SK-N-SH (cell line): ENCODE data around the gene CCDC47. TPM values are rescaled to one million over a fixed set of nuclear protein-coding genes. Genes with fewer than 3 reads are reported as not detected.

Experiments used
- CTCF ChIA-PET: fragments of 300-600, 350-600 bp; formaldehyde crosslinking; extraction: SDS; loops from one replicate; lab custom pipeline; 2021; lab: Yijun Ruan, JAX
- POLR2A ChIA-PET: fragments of 350-600 bp; sonication (Branson Sonifier 250); formaldehyde crosslinking; extraction: SDS; loops from one replicate; lab custom pipeline; 2020; ENCODE audit warnings: antibody characterized with exemption, inconsistent platforms; lab: Yijun Ruan, JAX
- DNase-seq: peaks from one replicate; pipeline ENCODE4 v3.0.0; 2012
- H2AFZ ChIP-seq: fragments of 200-600 bp; sonication (generic); 2 replicates; pipeline ENCODE4 v1.8.1; 2016; ENCODE audit warnings: antibody characterized with exemption, mild to moderate bottlenecking, low read depth
- H3F3A ChIP-seq: fragments of 200-600 bp; sonication (generic); replicated peaks from 2 replicates; pipeline ENCODE3; 2016; ENCODE audit warnings: antibody characterized with exemption, mild to moderate bottlenecking; ENCODE audit not compliant: insufficient read depth
- H3K27ac ChIP-seq, 2 experiments: fragments of 200-500 bp in 1 of 2; fragments of 200-600 bp in 1 of 2; sonication (Bioruptor generic) in 1 of 2; sonication (generic), shearing (Covaris generic) in 1 of 2; 2 replicates each; pipeline versions ENCODE4 v1.5.1 to v1.6.1; 2014 to 2016; ENCODE audit warnings: low read depth in 2 of 2, inconsistent platforms in 1 of 2, low read length in 1 of 2, mild to moderate bottlenecking in 1 of 2, mixed read lengths in 1 of 2
- H3K27me3 ChIP-seq: fragments of 200-600 bp; sonication (generic), shearing (Covaris generic); 2 replicates; pipeline ENCODE4 v1.6.1; 2016; ENCODE audit warnings: mixed run types; ENCODE audit not compliant: insufficient read depth
- H3K36me3 ChIP-seq, 2 experiments: fragments of 200-500 bp in 1 of 2; fragments of 200-600 bp in 1 of 2; sonication (Bioruptor generic) in 1 of 2; sonication (generic) in 1 of 2; replicated peaks in 1 of 2; 2 replicates each; pipeline versions ENCODE3 to v1.5.1; 2014 to 2016; ENCODE audit warnings: low read length in 1 of 2, mild to moderate bottlenecking in 1 of 2; ENCODE audit not compliant: insufficient read depth in 2 of 2, control insufficient read depth in 1 of 2
- H3K4me1 ChIP-seq, 2 experiments: fragments of 200-500 bp in 1 of 2; fragments of 200-600 bp in 1 of 2; sonication (Bioruptor generic) in 1 of 2; sonication (generic), shearing (Covaris generic) in 1 of 2; 2 replicates each; pipeline versions ENCODE4 v1.5.1 to v1.6.1; 2014 to 2016; ENCODE audit warnings: low read depth in 1 of 2, low read length in 1 of 2, mixed run types in 1 of 2; ENCODE audit not compliant: insufficient read depth in 2 of 2, control insufficient read depth in 1 of 2
- H3K4me2 ChIP-seq: fragments of 200-600 bp; sonication (generic), shearing (Covaris generic); 2 replicates; pipeline ENCODE4 v1.6.1; 2017; ENCODE audit warnings: mixed run types
- H3K4me3 ChIP-seq, 2 experiments: fragments of 200-500 bp in 1 of 2; fragments of 200-600 bp in 1 of 2; sonication (Bioruptor generic) in 1 of 2; sonication (generic), shearing (Covaris generic) in 1 of 2; 2 replicates each; pipeline versions ENCODE4 v1.5.1 to v1.8.1; 2014 to 2016; ENCODE audit warnings: low read depth in 2 of 2, inconsistent platforms in 1 of 2, low read length in 1 of 2, mild to moderate bottlenecking in 1 of 2, mixed read lengths in 1 of 2, moderate library complexity in 1 of 2
- H3K79me2 ChIP-seq: fragments of 200-600 bp; sonication (generic); 2 replicates; pipeline ENCODE4 v1.8.1; 2017; ENCODE audit warnings: mild to moderate bottlenecking; ENCODE audit not compliant: insufficient read depth
- H3K9ac ChIP-seq: fragments of 200-600 bp; sonication (generic); 2 replicates; pipeline ENCODE4 v1.6.1; 2017; ENCODE audit warnings: mixed run types
- H3K9me2 ChIP-seq: fragments of 200-600 bp; sonication (generic); 2 replicates; pipeline ENCODE4 v1.6.1; 2017; ENCODE audit warnings: mixed run types
- H3K9me3 ChIP-seq: fragments of 200-600 bp; sonication (generic); 2 replicates; pipeline ENCODE4 v1.6.1; 2017; ENCODE audit warnings: mixed run types, mild to moderate bottlenecking, moderate library complexity
- H4K20me1 ChIP-seq: fragments of 200-600 bp; sonication (generic); 2 replicates; pipeline ENCODE4 v1.6.1; 2017; ENCODE audit warnings: mild to moderate bottlenecking, mixed run types; ENCODE audit not compliant: insufficient read depth
- ELF1 ChIP-seq: IDR thresholded peaks from 2 replicates; pipeline ENCODE4 v1.4.0; 2012
- EP300 ChIP-seq, 2 experiments: IDR thresholded peaks; 2 replicates each; pipeline versions ENCODE4 v1.4.0 to v1.6.1; 2012; ENCODE audit warnings: borderline replicate concordance in 1 of 2, low read depth in 1 of 2, low read length in 1 of 2
- FOXJ3 ChIP-seq: sonication (generic); formaldehyde crosslinking; IDR thresholded peaks from 2 replicates; pipeline ENCODE4 v1.5.1; 2020; ENCODE audit warnings: mild to moderate bottlenecking, missing genetic modification reagents
- GATA2 ChIP-seq: sonication (generic); formaldehyde crosslinking; IDR thresholded peaks from 2 replicates; pipeline ENCODE4 v1.5.0; 2020; ENCODE audit warnings: mild to moderate bottlenecking, missing genetic modification reagents
- JUND ChIP-seq: IDR thresholded peaks from 2 replicates; pipeline ENCODE4 v1.4.0; 2012
- MEF2A ChIP-seq: IDR thresholded peaks from 2 replicates; pipeline ENCODE4 v1.4.0; 2012; ENCODE audit warnings: low read depth, borderline replicate concordance
- NFIC ChIP-seq: IDR thresholded peaks from 2 replicates; pipeline ENCODE4 v1.4.0; 2012; ENCODE audit warnings: borderline replicate concordance
- RFX5 ChIP-seq: IDR thresholded peaks from 2 replicates; pipeline ENCODE4 v1.6.1; 2012; ENCODE audit warnings: mild to moderate bottlenecking, improper control_type of control experiment, low read length
- RXRA ChIP-seq: IDR thresholded peaks from 2 replicates; pipeline ENCODE4 v1.4.0; 2012; ENCODE audit warnings: low read depth, mild to moderate bottlenecking, borderline replicate concordance
- SIN3A ChIP-seq: IDR thresholded peaks from 2 replicates; pipeline ENCODE4 v1.6.1; 2012; ENCODE audit warnings: low read depth, mild to moderate bottlenecking, low read length, moderate library complexity, borderline replicate concordance
- YY1 ChIP-seq: IDR thresholded peaks from 2 replicates; pipeline ENCODE4 v1.4.0; 2012; ENCODE audit warnings: low read depth, mild to moderate bottlenecking
- WGBS: methylation state at CpG from one replicate; pipeline ENCODE4 v1.1.6; 2017; ENCODE audit warnings: low lambda C conversion rate; 5-methylcytosine and 5-hydroxymethylcytosine counted together
- polyA plus RNA-seq, 3 experiments: library from polyadenylated mRNA; depleted of rRNA; stranded (reverse); fragments of >200 nt; gene quantifications; 2 replicates each; pipeline ENCODE4 v1.2.3, GENCODE V29; 2012
- TF ChIP-seq, protein P1 (sequence below): IDR thresholded peaks from 2 replicates; pipeline ENCODE4 v1.4.0; 2012; ENCODE audit warnings: low read depth, borderline replicate concordance
- TF ChIP-seq, protein P2 (sequence below): IDR thresholded peaks from 2 replicates; pipeline ENCODE4 v1.6.1; 2012; ENCODE audit warnings: mild to moderate bottlenecking, low read depth, low read length, moderate library complexity
- TF ChIP-seq, protein P3 (sequence below): fragments of 150-350 bp; IDR thresholded peaks from 2 replicates; pipeline ENCODE4 v1.6.1; 2016; ENCODE audit warnings: mild to moderate bottlenecking, low read depth, low read length

The CCDC47 gene
- polyA plus RNA-seq, 1 of the 3 experiments (the other 2 are of a cell fraction) = 76.6 TPM

DNA sequence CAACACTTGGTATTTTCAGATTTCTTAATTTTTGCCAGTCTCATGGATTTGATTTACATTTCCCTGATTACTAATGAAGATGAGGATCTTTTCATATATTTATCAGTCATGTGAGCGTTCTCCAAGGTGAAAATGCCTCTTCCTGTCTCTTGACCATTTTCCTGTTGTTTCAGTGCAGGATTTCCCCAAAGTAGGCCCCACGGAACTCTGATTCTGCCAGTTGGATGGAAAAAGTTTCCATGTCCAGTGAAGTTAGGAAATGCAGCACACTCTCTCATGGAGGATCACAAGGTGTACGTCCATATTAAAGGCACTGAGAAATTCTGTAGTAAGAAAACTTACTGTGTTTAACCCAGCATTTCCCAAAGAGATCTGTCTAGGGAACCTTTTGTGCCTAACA is 57.0 kb downstream of the CCDC47 start:
- TF ChIP-seq YY1 (no peak), FOXJ3 (CRISPR knock-in tag) (no peak), EP300 (IDR thresholded peaks at IDR 0.05; ENCODE audit: borderline replicate concordance in 1 of 2, low read depth in 1 of 2, low read length in 1 of 2) (no peak), SIN3A (no peak), NFIC (no peak), RFX5 (no peak), MEF2A (no peak), ELF1 (no peak), GATA2 (CRISPR knock-in tag) (no peak), RXRA (no peak), JUND (no peak)
- TF ChIP-seq, protein P1, sequence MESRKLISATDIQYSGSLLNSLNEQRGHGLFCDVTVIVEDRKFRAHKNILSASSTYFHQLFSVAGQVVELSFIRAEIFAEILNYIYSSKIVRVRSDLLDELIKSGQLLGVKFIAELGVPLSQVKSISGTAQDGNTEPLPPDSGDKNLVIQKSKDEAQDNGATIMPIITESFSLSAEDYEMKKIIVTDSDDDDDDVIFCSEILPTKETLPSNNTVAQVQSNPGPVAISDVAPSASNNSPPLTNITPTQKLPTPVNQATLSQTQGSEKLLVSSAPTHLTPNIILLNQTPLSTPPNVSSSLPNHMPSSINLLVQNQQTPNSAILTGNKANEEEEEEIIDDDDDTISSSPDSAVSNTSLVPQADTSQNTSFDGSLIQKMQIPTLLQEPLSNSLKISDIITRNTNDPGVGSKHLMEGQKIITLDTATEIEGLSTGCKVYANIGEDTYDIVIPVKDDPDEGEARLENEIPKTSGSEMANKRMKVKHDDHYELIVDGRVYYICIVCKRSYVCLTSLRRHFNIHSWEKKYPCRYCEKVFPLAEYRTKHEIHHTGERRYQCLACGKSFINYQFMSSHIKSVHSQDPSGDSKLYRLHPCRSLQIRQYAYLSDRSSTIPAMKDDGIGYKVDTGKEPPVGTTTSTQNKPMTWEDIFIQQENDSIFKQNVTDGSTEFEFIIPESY = no peak
- TF ChIP-seq, protein P2, sequence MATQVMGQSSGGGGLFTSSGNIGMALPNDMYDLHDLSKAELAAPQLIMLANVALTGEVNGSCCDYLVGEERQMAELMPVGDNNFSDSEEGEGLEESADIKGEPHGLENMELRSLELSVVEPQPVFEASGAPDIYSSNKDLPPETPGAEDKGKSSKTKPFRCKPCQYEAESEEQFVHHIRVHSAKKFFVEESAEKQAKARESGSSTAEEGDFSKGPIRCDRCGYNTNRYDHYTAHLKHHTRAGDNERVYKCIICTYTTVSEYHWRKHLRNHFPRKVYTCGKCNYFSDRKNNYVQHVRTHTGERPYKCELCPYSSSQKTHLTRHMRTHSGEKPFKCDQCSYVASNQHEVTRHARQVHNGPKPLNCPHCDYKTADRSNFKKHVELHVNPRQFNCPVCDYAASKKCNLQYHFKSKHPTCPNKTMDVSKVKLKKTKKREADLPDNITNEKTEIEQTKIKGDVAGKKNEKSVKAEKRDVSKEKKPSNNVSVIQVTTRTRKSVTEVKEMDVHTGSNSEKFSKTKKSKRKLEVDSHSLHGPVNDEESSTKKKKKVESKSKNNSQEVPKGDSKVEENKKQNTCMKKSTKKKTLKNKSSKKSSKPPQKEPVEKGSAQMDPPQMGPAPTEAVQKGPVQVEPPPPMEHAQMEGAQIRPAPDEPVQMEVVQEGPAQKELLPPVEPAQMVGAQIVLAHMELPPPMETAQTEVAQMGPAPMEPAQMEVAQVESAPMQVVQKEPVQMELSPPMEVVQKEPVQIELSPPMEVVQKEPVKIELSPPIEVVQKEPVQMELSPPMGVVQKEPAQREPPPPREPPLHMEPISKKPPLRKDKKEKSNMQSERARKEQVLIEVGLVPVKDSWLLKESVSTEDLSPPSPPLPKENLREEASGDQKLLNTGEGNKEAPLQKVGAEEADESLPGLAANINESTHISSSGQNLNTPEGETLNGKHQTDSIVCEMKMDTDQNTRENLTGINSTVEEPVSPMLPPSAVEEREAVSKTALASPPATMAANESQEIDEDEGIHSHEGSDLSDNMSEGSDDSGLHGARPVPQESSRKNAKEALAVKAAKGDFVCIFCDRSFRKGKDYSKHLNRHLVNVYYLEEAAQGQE = no peak
- TF ChIP-seq, protein P3, sequence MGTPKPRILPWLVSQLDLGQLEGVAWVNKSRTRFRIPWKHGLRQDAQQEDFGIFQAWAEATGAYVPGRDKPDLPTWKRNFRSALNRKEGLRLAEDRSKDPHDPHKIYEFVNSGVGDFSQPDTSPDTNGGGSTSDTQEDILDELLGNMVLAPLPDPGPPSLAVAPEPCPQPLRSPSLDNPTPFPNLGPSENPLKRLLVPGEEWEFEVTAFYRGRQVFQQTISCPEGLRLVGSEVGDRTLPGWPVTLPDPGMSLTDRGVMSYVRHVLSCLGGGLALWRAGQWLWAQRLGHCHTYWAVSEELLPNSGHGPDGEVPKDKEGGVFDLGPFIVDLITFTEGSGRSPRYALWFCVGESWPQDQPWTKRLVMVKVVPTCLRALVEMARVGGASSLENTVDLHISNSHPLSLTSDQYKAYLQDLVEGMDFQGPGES = no peak
- Histone ChIP-seq H3K27me3 (no peaks in the 10 kb centered on the region), H3K9ac (no peak overlapping the region), H3K9me3 (no peaks in the 10 kb centered on the region), H3K27ac (no peak overlapping the region), H2AFZ (no peak overlapping the region), H3K9me2 (no peaks in the 10 kb centered on the region), H3K4me2 (no peak overlapping the region), H3F3A (no peaks in the 10 kb centered on the region), H3K79me2 (no peaks in the 10 kb centered on the region), H3K36me3 (peaks cover 20 to 32% of the 10 kb centered on the region in 2 experiments), H3K4me3 (no peak overlapping the region), H3K4me1 (no peaks in the 10 kb centered on the region), H4K20me1 (no peaks in the 10 kb centered on the region)
- ChIA-PET POLR2A (no interaction called here), CTCF (interaction anchor here (1.0 to 1.7 kb wide), 3 partner anchors 10 to 291 kb away, joined by 4 to 8 read pairs (median 4); no protein-coding TSS in a partner anchor)
- no peak for DNase-seq
- 98% methylated on average over 3 of the region's 3 CpGs for WGBS
